Measurements from ENCODE around the gene TNS1.

DNA sequence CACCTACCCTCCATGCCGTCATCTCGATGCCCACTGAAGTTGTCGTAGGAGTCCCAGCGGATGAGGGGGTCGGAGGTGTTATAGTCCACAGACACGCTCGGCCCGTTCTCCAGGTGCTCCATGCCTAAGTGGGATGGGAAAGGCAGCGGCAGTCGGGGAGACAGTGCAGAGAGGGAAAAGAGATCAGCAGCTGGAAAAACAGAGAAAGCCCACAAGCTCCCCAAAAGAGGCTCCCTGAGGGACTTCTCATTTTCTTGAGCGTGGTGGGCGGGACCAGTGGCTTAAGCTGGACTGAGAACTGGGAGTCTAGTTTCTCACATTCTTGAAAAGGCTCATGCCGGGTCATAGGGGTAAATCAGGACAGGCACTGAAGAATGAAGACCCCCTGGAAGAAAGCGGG is 121.9 kb downstream of the TNS1 start:
- TF ChIP-seq EZH2phosphoT487 (IDR thresholded peaks at IDR 0.05) = no peak
- TF ChIP-seq, protein P1, sequence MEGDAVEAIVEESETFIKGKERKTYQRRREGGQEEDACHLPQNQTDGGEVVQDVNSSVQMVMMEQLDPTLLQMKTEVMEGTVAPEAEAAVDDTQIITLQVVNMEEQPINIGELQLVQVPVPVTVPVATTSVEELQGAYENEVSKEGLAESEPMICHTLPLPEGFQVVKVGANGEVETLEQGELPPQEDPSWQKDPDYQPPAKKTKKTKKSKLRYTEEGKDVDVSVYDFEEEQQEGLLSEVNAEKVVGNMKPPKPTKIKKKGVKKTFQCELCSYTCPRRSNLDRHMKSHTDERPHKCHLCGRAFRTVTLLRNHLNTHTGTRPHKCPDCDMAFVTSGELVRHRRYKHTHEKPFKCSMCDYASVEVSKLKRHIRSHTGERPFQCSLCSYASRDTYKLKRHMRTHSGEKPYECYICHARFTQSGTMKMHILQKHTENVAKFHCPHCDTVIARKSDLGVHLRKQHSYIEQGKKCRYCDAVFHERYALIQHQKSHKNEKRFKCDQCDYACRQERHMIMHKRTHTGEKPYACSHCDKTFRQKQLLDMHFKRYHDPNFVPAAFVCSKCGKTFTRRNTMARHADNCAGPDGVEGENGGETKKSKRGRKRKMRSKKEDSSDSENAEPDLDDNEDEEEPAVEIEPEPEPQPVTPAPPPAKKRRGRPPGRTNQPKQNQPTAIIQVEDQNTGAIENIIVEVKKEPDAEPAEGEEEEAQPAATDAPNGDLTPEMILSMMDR (IDR thresholded peaks at IDR 0.05) = no peak
